HepG2 (cell line): ENCODE measurements around the gene SMURF1. TPM values are rescaled to one million over a fixed set of nuclear protein-coding genes. Genes with fewer than 3 reads are reported as not detected.

Experiments
- AFF4 ChIP-seq: sonication (generic); formaldehyde crosslinking; IDR thresholded peaks from 2 replicates; pipeline ENCODE4 v1.4.0; 2020; ENCODE audit warnings: missing genetic modification reagents
- ATF4 ChIP-seq, 2 experiments: fragments of 450-650 bp in 1 of 2; sonication (generic) in 1 of 2; formaldehyde crosslinking; IDR thresholded peaks; 2 replicates each; pipeline versions ENCODE4 v1.5.0 to v1.8.0; 2020 to 2022; ENCODE audit warnings: mild to moderate bottlenecking in 1 of 2, missing genetic modification reagents in 1 of 2
- GPN1 ChIP-seq: sonication (generic); formaldehyde crosslinking; IDR thresholded peaks from 2 replicates; pipeline ENCODE4 v1.5.1; 2020; ENCODE audit warnings: missing genetic modification reagents, borderline replicate concordance
- HNF4A ChIP-seq: sonication (generic); formaldehyde crosslinking; IDR thresholded peaks from 2 replicates; pipeline ENCODE4 v1.4.0; 2020; ENCODE audit warnings: missing genetic modification reagents
- KDM1A ChIP-seq: IDR thresholded peaks from 2 replicates; pipeline ENCODE4 v1.6.1; 2016; ENCODE audit warnings: missing compliant biosample characterization
- MYNN ChIP-seq: sonication (generic); formaldehyde crosslinking; IDR thresholded peaks from 2 replicates; pipeline ENCODE4 v1.4.0; 2020; ENCODE audit warnings: mild to moderate bottlenecking, low read depth, missing genetic modification reagents
- NR2F1 ChIP-seq, 2 experiments: fragments of 450-650 bp in 1 of 2; formaldehyde crosslinking in 1 of 2; IDR thresholded peaks; 2 replicates each; pipeline versions ENCODE4 v1.5.0 to v1.6.1; 2016 to 2020; ENCODE audit warnings: mild to moderate bottlenecking in 1 of 2, missing compliant biosample characterization in 1 of 2, missing genetic modification reagents in 1 of 2, moderate library complexity in 1 of 2
- NR2F6 ChIP-seq, 2 experiments: IDR thresholded peaks; 2 replicates each; pipeline ENCODE4 v1.6.1; 2016; ENCODE audit warnings: antibody characterized with exemption in 1 of 2, mild to moderate bottlenecking in 1 of 2
- PITX1 ChIP-seq: sonication (generic); formaldehyde crosslinking; IDR thresholded peaks from 2 replicates; pipeline ENCODE4 v1.5.1; 2020; ENCODE audit warnings: mild to moderate bottlenecking, missing genetic modification reagents
- POGZ ChIP-seq: sonication (generic); formaldehyde crosslinking; IDR thresholded peaks from 2 replicates; pipeline ENCODE4 v1.4.0; 2020; ENCODE audit warnings: mild to moderate bottlenecking, missing genetic modification reagents
- POLR2AphosphoS5 ChIP-seq: IDR thresholded peaks from 2 replicates; pipeline ENCODE4 v1.6.1; 2012; ENCODE audit warnings: low read depth, low read length
- SIX4 ChIP-seq: sonication (generic); formaldehyde crosslinking; IDR thresholded peaks from 2 replicates; pipeline ENCODE4 v1.4.0; 2020; ENCODE audit warnings: missing genetic modification reagents
- TFE3 ChIP-seq: IDR thresholded peaks from 2 replicates; pipeline ENCODE4 v1.6.1; 2016
- ZEB1 ChIP-seq: IDR thresholded peaks from 2 replicates; pipeline ENCODE4 v1.6.1; 2012; ENCODE audit warnings: mild to moderate bottlenecking, low read depth, inconsistent platforms; ENCODE audit not compliant: insufficient replicate concordance
- ZKSCAN8 ChIP-seq: IDR thresholded peaks from 2 replicates; pipeline ENCODE4 v1.6.1; 2016; ENCODE audit warnings: borderline replicate concordance, missing genetic modification reagents, missing compliant biosample characterization
- ZNF264 ChIP-seq: sonication (generic); formaldehyde crosslinking; IDR thresholded peaks from 2 replicates; pipeline ENCODE4 v1.4.0; 2020; ENCODE audit warnings: missing genetic modification reagents
- ZNF331 ChIP-seq: sonication (generic); formaldehyde crosslinking; IDR thresholded peaks from 2 replicates; pipeline ENCODE4 v1.4.0; 2020; ENCODE audit warnings: missing genetic modification reagents
- ZNF572 ChIP-seq: sonication (generic); formaldehyde crosslinking; IDR thresholded peaks from 2 replicates; pipeline ENCODE4 v1.5.1; 2020; ENCODE audit warnings: mild to moderate bottlenecking, missing genetic modification reagents
- ZNF574 ChIP-seq: sonication (generic); formaldehyde crosslinking; IDR thresholded peaks from 2 replicates; pipeline ENCODE4 v1.4.0; 2020; ENCODE audit warnings: missing genetic modification reagents
- ZNF720 ChIP-seq: sonication (generic); formaldehyde crosslinking; IDR thresholded peaks from 2 replicates; pipeline ENCODE4 v1.4.0; 2020; ENCODE audit warnings: missing genetic modification reagents
- ZNF766 ChIP-seq: sonication (generic); formaldehyde crosslinking; IDR thresholded peaks from 2 replicates; pipeline ENCODE4 v1.5.0; 2020; ENCODE audit warnings: missing genetic modification reagents, borderline replicate concordance
- ZSCAN21 ChIP-seq: sonication (generic); formaldehyde crosslinking; IDR thresholded peaks from 2 replicates; pipeline ENCODE4 v1.8.0; 2022; ENCODE audit warnings: mild to moderate bottlenecking, missing genetic modification reagents, moderate library complexity, borderline replicate concordance
- polyA plus RNA-seq, 8 experiments: library from polyadenylated mRNA; depleted of rRNA in 3 of 8; stranded (reverse) in 7 of 8; unstranded in 1 of 8; fragments of >200 nt; fragmentation: Illumina TruSeq in 4 of 8; extraction: Trizol in 4 of 8; gene quantifications; 2 replicates each; pipeline versions ENCODE4 v1.2.1 to v1.2.3, GENCODE V29; 2011 to 2016; ENCODE audit warnings: low read depth in 4 of 8, missing spikeins in 1 of 8, mixed read lengths in 1 of 8; ENCODE audit not compliant: insufficient read depth in 1 of 8
- total RNA-seq, 5 experiments: library from RNA; depleted of rRNA; stranded (reverse); fragments of >200 nt; fragmentation: Illumina TruSeq; extraction: Trizol; gene quantifications; 2 replicates each; pipeline ENCODE4 v1.2.3, GENCODE V29; 2016; ENCODE audit warnings: low read depth in 1 of 5

Gene SMURF1
- total and polyA plus RNA-seq, 2 of the 13 experiments (the other 11 are each of a cell fraction or from before 2014, with no cell fraction given), result 8.3 to 11.1 TPM

- no peak for TF ChIP-seq GPN1 (CRISPR knock-in tag)
- TF ChIP-seq KDM1A (CRISPR knock-in tag), result no peak
- TF ChIP-seq TFE3 (CRISPR knock-in tag), result no peak
- no peak for TF ChIP-seq AFF4
- no peak for TF ChIP-seq ZSCAN21 (CRISPR knock-in tag)
- no peak for TF ChIP-seq POLR2AphosphoS5
- no peak for TF ChIP-seq ZNF720 (CRISPR knock-in tag)
- TF ChIP-seq NR2F6 (IDR thresholded peaks at IDR 0.05), result peak; percentile 71
- peak; percentile 77 for TF ChIP-seq NR2F6 (CRISPR knock-in tag; IDR thresholded peaks at IDR 0.05)
- TF ChIP-seq NR2F1 (CRISPR knock-in tag; IDR thresholded peaks at IDR 0.05), result peak in 1 of 2 experiments; percentile 63; a peak in 2 of 4 replicates
- no peak for TF ChIP-seq ZNF766 (CRISPR knock-in tag)
- TF ChIP-seq MYNN, result no peak
- TF ChIP-seq POGZ (CRISPR knock-in tag), result peak; percentile 56
- peak; percentile 78 for TF ChIP-seq ZEB1
- peak; percentile 97 for TF ChIP-seq ZNF264 (CRISPR knock-in tag)
- peak; percentile 91 for TF ChIP-seq HNF4A (CRISPR knock-in tag)
- TF ChIP-seq ZNF574 (CRISPR knock-in tag), result 0 out of 2 replicates have a peak, but pooled peaks have one; percentile 41
- peak in 1 of 2 experiments; percentile 98; a peak in 2 of 4 replicates for TF ChIP-seq ATF4 (CRISPR knock-in tag; IDR thresholded peaks at IDR 0.05)
- TF ChIP-seq ZKSCAN8 (CRISPR knock-in tag), result no peak
- TF ChIP-seq ZNF572, result no peak
- no peak for TF ChIP-seq SIX4 (CRISPR knock-in tag)
- TF ChIP-seq PITX1 (CRISPR knock-in tag), result 0 out of 2 replicates have a peak, but pooled peaks have one; percentile 19
- TF ChIP-seq ZNF331 (CRISPR knock-in tag), result peak; percentile 73; the same call in 1 of the 2 replicates
Observed at GRCh38 chr7:99173787-99174186, 29.9 kb upstream of the SMURF1 start (continued).
